Keratinocyte (primary cell): Measurements from ENCODE around the gene CALCOCO1. TPM values are rescaled to one million over a fixed set of nuclear protein-coding genes. Genes with fewer than 3 reads are reported as not detected.

ENCODE experiments used
- DNase-seq: peaks from one replicate; pipeline ENCODE4 v3.0.0-alpha.2; 2011; ENCODE audit warnings: low read depth, missing footprints, low spot score
- FAIRE-seq: peaks from 2 replicates; lab custom pipeline; 2011; peaks lifted over from hg19 to GRCh38; lab: Jason Lieb, UNC
- H2AFZ ChIP-seq: 2 replicates; pipeline ENCODE4 v1.6.0; 2012; ENCODE audit warnings: low read length, control low read depth, inconsistent platforms; ENCODE audit not compliant: control insufficient read depth
- H3K27ac ChIP-seq: 2 replicates; pipeline ENCODE4 v1.5.1; 2011; ENCODE audit warnings: low read length; ENCODE audit not compliant: control insufficient read depth, insufficient read depth
- H3K27me3 ChIP-seq: 3 replicates; pipeline ENCODE4 v1.6.0; 2011; ENCODE audit warnings: low read length; ENCODE audit not compliant: control insufficient read depth, insufficient read depth; ENCODE audit errors: extremely low read depth
- H3K36me3 ChIP-seq, 2 experiments: 2 replicates in 1 of 2; 3 replicates in 1 of 2; pipeline ENCODE4 v1.5.1; 2011; ENCODE audit warnings: low read length in 2 of 2, mild to moderate bottlenecking in 1 of 2; ENCODE audit not compliant: control insufficient read depth in 2 of 2, insufficient read depth in 2 of 2; ENCODE audit errors: extremely low read depth in 1 of 2
- H3K4me1 ChIP-seq: 3 replicates; pipeline ENCODE4 v1.5.1; 2011; ENCODE audit warnings: low read length; ENCODE audit not compliant: control insufficient read depth, insufficient read depth; ENCODE audit errors: extremely low read depth
- H3K4me2 ChIP-seq: 3 replicates; pipeline ENCODE4 v1.6.0; 2011; ENCODE audit warnings: low read depth, low read length; ENCODE audit not compliant: control insufficient read depth, insufficient read depth; ENCODE audit errors: extremely low read depth
- H3K4me3 ChIP-seq, 3 experiments: fragments of 200-600 bp in 1 of 3; sonication (generic) in 1 of 3; 2 replicates in 2 of 3; 3 replicates in 1 of 3; pipeline ENCODE4 v1.5.1; 2011 to 2016; ENCODE audit warnings: low read length in 3 of 3, mild to moderate bottlenecking in 3 of 3, control low read depth in 2 of 3, inconsistent platforms in 1 of 3, low read depth in 1 of 3, mixed read lengths in 1 of 3, mixed run types in 1 of 3, moderate library complexity in 1 of 3; ENCODE audit not compliant: control insufficient read depth in 2 of 3, insufficient read depth in 2 of 3; ENCODE audit errors: extremely low read depth in 1 of 3
- H3K79me2 ChIP-seq: 2 replicates; pipeline ENCODE4 v1.6.0; 2012; ENCODE audit warnings: low read length; ENCODE audit not compliant: control insufficient read depth, insufficient read depth
- H3K9ac ChIP-seq: 3 replicates; pipeline ENCODE4 v1.6.0; 2011; ENCODE audit warnings: low read length; ENCODE audit not compliant: control insufficient read depth, insufficient read depth; ENCODE audit errors: extremely low read depth
- H3K9me1 ChIP-seq: 3 replicates; pipeline ENCODE4 v1.6.0; 2011; ENCODE audit warnings: low read length; ENCODE audit not compliant: control insufficient read depth, insufficient read depth; ENCODE audit errors: extremely low read depth
- H3K9me3 ChIP-seq: 2 replicates; pipeline ENCODE4 v1.5.1; 2012; ENCODE audit warnings: low read depth, low read length; ENCODE audit not compliant: control insufficient read depth
- H4K20me1 ChIP-seq: 3 replicates; pipeline ENCODE4 v1.6.0; 2011; ENCODE audit warnings: low read length; ENCODE audit not compliant: control insufficient read depth, insufficient read depth; ENCODE audit errors: extremely low read depth
- CTCF ChIP-seq, 3 experiments: IDR thresholded peaks in 1 of 3; conservative IDR thresholded peaks in 1 of 3; optimal IDR thresholded peaks in 1 of 3; 2 replicates in 2 of 3; 3 replicates in 1 of 3; pipeline versions ENCODE3 to v1.5.1; 2011; ENCODE audit warnings: low read length in 3 of 3, mild to moderate bottlenecking in 3 of 3, moderate library complexity in 2 of 3, control low read depth in 1 of 3, inconsistent platforms in 1 of 3; ENCODE audit not compliant: insufficient read depth in 2 of 3; ENCODE audit errors: extremely low read depth in 1 of 3
- EZH2 ChIP-seq: IDR thresholded peaks from one replicate; pipeline ENCODE4 v1.6.1; 2012; ENCODE audit warnings: inconsistent platforms, mild to moderate bottlenecking, low read length, moderate library complexity
- dilution Hi-C: fragments of 300-500 bp; cut with MboI; formaldehyde crosslinking; loops from one replicate; pipeline ENCODE4 v1.7.0; 2020; ENCODE audit warnings: low sequenced_read_pairs; ENCODE audit not compliant: extremely low pct_ligation_motif_present
- polyA plus RNA-seq, 5 experiments: library from polyadenylated mRNA; depleted of rRNA in 3 of 5; stranded (reverse) in 3 of 5; stranded (forward) in 1 of 5; unstranded in 1 of 5; fragments of >200 nt; gene quantifications; 1 replicate in 1 of 5; 2 replicates in 3 of 5; 3 replicates in 1 of 5; pipeline versions ENCODE4 v1.2.1 to v1.2.3, GENCODE V29; 2011 to 2012; ENCODE audit warnings: missing spikeins in 2 of 5, low read depth in 1 of 5, low replicate concordance in 1 of 5

Gene CALCOCO1
- polyA plus RNA-seq, 1 donor (not counting 4 experiments of a cell fraction or from before 2014, with no cell fraction given): 67.3 TPM

- no peak overlapping the region for H2AFZ ChIP-seq
- no peaks in the 10 kb centered on the region for H3K79me2 ChIP-seq
- no peaks in the 10 kb centered on the region for H4K20me1 ChIP-seq
- no peaks in the 10 kb centered on the region for H3K36me3 ChIP-seq
- peaks cover 52% of the 10 kb centered on the region for H3K27me3 ChIP-seq
- H3K4me2 ChIP-seq: no peak overlapping the region
- TF ChIP-seq EZH2 (no peak), CTCF (optimal IDR thresholded peaks at IDR 0.05 in 1 of 3, IDR thresholded peaks at IDR 0.05 in 1 of 3, conservative IDR thresholded peaks at IDR 0.05 in 1 of 3; ENCODE audit: extremely low read depth in 1 of 3, insufficient read depth in 2 of 3, low read length in 3 of 3) (no peak)
- H3K4me3 ChIP-seq: no peak overlapping the region
- FAIRE-seq (no peak), DNase-seq (no peak)
- no peak overlapping the region for H3K9ac ChIP-seq
- no peaks in the 10 kb centered on the region for H3K9me1 ChIP-seq
- H3K27ac ChIP-seq: no peak overlapping the region
- H3K9me3 ChIP-seq: no peaks in the 10 kb centered on the region
- dilution Hi-C loops: loop anchor here (25.0 kb wide), 1 partner anchor 181 kb away; the partner anchor contains the start of gene HOXC13
- H3K4me1 ChIP-seq: peaks cover 5% of the 10 kb centered on the region
Observed at GRCh38 chr12:53755893-53756292, 28.6 kb upstream of the CALCOCO1 start.

- FAIRE-seq: no peak
- Histone ChIP-seq H3K27ac (no peak overlapping the region), H2AFZ (no peak overlapping the region), H3K36me3 (no peaks in the 10 kb centered on the region), H3K4me1 (peaks cover 5% of the 10 kb centered on the region), H3K79me2 (no peaks in the 10 kb centered on the region), H3K9me1 (no peaks in the 10 kb centered on the region), H3K4me3 (no peak overlapping the region), H3K9ac (no peak overlapping the region), H3K27me3 (peaks cover 56% of the 10 kb centered on the region), H3K4me2 (no peak overlapping the region), H3K9me3 (no peaks in the 10 kb centered on the region), H4K20me1 (no peaks in the 10 kb centered on the region)
- DNase-seq: no peak
- dilution Hi-C loops: loop anchor here (25.0 kb wide), 1 partner anchor 182 kb away; the partner anchor contains the start of gene HOXC13
- TF ChIP-seq EZH2 (no peak), CTCF (optimal IDR thresholded peaks at IDR 0.05 in 1 of 3, IDR thresholded peaks at IDR 0.05 in 1 of 3, conservative IDR thresholded peaks at IDR 0.05 in 1 of 3; ENCODE audit: extremely low read depth in 1 of 3, insufficient read depth in 2 of 3, low read length in 3 of 3) (peak in 1 of 3 experiments; percentile 11)
Observed at GRCh38 chr12:53755451-53755891, 28.2 kb upstream of the CALCOCO1 start.
